NCI-H2081 treated with DMSO at 0.1 percent for 48 hours (cell line): Measurements from ENCODE around the gene CHTF18.
"Not testable (repeated sequence)": the region's sequence is repeated elsewhere in the genome, so short reads cannot be mapped to it uniquely, and the experiment has no call there.

Source experiments
- DNase-seq: peaks from one replicate; lab custom pipeline; 2025; lab: John Stamatoyannopoulos, UW

CHTF18 gene

DNA sequence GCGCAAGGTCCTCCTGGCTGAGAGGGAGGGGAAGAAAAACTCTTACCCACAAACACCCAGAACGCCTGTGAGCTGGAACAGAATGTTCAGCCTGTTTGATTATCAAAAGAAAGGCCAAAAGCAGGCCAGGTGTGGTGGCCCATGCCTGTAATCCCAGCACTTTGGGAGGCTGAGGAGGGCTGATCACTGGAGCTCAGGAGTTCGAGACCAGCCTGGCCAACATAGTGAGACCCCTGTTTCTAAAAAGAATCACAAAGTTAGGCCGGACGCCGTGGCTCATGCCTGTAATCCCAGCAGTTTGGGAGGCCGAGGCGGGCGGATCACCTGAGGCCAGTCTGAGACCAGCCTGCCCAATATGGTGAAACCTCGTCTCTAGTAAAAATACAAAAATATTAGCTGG is 12.1 kb upstream of the CHTF18 start:
- not testable (repeated sequence) for DNase-seq

GRCh38 chr16:776824-777223 is 11.6 kb upstream of the CHTF18 start:
- DNase-seq: no peak

GRCh38 chr16:777826-778225 is 10.6 kb upstream of the CHTF18 start:
- no peak for DNase-seq

- DNase-seq: no peak
These were observed 10.0 kb upstream of the CHTF18 start for GRCh38 chr16:778447-778846.

DNA sequence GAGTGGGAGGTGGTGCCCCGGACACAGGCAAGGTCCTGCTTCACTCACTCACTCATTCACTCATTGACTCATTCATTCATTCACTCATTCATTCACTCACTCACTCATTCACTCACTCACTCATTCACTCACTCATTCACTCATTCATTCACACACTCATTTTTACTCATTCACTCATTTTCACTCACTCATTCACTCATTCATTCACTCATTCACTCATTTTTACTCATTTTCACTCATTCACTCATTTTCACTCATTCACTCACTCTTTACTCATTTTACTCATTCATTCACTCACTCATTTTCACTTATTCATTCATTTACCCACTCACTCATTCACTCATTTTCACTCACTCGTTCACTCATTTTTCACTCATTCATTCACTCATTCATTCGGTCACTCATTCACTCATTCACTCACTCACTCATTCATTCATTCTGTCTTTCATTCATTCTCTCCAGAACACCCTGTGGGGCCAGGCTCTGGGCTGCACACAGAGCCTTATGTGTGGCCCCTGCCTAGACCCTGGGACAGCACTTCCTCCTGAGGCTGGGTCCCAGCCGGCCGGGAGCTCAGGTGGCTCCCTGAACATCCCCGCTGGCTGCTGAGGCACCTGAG is 9.4 kb upstream of the CHTF18 start:
- DNase-seq: no peak

DNA sequence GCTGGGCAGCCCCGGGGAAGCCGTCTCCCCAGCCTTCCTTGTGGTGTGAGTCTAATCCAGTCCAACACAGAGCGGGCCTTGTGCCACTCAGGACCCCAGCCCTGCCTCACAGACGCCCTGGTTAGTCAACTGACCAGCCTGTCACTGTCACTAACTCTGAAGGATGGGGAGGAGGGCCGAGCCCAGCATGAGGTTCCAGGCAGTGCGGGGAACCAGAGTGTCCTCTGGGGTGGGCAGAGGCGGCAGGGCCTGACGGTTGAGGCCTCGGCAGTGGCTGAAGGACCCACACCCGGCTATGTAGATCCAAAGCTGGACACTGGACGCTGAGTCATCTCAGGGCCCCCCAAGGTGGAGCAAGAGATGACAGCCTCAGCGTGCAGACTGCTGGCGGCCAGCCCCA is 8.9 kb upstream of the CHTF18 start:
- DNase-seq: no peak

DNA sequence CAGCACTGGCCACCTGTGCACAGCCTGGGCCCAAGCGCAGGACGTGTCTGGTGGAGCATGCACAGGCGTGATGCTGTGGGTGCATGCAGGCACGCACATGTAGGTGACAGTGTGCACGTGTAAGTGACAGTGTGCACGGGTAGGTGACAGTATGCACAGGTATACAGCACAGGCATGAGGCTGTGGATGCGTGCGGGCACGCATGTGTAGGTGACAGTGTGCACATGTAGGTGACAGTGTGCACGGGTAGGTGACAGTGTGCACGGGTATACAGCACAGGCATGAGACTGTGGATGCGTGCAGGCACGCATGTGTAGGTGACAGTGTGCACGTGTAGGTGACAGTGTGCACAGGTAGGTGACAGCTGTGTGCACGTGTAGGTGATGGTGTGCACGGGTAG is 8.1 kb upstream of the CHTF18 start:
- DNase-seq: no peak

GRCh38 chr16:781346-782010 is 6.9 kb upstream of the CHTF18 start:
- DNase-seq: no peak

DNA sequence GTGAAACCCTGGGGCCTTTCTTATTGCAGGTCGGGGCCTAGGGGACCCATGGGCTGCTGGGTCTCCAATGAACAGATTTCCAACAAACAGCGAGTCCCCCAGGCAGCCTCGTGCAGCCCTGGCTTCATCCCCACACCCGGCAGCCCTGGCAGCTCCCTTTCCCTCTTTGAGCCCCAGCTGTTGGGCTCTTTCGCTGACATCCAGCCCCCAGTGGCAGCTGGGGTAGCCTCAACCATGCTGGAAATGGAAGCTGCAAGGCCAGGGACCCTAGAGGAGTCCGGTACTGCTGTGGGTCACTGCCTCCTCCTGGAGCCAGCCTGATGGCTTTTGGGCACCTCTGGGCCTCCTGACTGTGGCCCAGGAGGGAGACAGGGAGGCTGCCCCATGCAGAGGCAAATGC is 6.2 kb upstream of the CHTF18 start:
- DNase-seq: no peak

GRCh38 chr16:782766-783403 is 5.5 kb upstream of the CHTF18 start:
- DNase-seq: no peak

DNA sequence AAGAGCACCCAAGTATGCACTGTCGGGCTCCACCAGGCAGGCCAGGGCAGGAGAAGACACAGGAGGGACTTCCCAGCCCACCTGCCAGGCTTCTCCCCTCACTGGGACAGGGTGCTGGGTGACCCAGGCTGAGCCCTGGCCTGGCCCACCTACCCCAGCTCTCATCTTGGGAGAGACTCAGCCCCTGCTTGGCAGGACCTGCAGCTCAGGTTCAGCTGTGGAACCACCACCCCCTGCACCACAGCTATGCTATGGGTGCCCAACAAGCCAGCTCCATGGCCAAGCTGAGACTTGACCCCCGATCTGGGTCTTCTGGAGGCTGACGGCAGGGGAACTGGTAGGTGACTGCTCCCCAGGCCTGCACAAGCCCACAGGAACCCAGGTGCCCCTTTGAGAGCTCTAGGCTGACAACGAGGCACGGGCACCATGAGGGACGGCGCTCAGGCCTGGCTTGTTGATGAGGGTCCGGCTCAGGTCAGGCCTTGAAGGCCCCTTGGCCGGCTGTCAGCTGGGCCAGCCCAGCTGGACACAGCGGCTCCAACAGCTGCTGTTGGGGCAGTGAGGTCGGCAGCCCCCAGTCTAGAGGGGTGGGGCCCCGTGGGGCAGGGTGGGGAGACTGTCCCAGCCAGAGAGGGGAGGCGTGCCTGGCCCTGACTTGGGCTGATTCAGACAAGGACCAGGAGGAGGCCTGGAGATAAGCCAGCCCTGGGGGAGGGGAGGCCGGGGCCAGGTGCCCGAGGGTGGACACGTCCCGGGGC is 4.8 kb upstream of the CHTF18 start:
- DNase-seq: no peak

DNA sequence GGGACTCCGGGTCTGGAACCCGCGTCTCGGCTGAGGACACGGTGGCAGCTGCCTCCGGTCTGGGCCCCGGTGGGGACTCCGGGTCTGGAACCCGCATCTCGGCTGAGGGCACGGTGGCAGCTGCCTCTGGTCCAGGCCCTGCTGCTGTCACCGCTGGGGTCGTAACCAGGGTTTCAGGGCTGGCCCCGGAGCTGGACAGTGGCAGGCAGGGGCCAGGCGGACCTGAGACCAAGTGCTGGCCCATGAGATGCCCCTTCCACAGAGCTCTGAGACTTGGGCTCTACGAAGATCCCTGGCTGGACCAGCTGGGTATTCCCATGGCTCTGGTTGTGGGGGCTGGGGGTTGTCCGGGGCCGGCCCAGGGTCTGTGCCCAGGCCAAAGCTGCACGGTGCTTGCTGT is 4.0 kb upstream of the CHTF18 start:
- DNase-seq: no peak

DNA sequence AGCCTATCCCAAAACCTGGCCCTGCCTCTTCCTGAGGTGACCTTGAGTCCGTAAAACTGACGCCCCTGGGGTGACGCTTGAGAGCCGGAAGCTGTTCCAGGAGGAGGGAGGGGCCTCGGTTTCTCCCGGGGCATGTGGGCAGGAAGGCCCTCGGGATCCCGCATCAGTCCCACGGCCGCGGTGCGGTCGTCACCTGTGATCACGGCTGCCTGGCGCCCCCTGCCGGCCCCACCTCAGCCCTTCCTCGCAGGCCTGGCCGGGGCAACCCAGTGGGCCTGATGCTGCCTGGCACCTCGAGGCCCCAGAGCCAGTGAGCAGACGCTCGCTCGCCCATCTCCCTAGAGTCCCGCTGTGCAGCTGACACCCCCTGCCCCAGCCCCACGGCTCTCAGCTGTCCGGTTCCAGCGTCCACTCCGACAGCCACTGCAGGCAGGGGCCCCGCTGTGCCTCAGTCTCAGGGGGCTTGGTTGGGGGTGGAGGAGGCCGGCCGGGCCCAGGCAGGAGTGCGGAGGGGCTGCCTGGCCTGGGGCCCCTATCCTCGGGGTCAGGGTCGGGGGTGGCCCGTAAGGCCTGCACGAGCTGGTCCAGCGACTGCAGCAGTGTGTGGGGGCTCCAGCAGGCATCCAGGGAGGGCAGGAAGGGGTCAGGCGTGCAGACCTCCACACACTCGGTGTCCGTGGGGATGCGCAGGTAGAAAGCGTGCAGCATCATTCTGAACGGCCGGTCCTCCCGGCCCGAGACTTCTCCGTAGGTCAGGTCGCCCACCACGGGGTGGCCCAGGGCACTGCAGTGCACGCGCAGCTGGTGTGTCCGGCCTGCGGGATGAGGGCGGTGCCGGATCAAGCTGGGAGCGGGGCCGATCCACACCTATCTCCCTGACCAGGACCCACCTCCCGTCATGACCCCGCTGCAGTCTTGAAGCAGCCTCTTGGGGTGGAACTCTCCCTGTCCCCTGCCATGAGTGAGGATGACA is 2.6 kb upstream of the CHTF18 start:
- DNase-seq: no peak

DNA sequence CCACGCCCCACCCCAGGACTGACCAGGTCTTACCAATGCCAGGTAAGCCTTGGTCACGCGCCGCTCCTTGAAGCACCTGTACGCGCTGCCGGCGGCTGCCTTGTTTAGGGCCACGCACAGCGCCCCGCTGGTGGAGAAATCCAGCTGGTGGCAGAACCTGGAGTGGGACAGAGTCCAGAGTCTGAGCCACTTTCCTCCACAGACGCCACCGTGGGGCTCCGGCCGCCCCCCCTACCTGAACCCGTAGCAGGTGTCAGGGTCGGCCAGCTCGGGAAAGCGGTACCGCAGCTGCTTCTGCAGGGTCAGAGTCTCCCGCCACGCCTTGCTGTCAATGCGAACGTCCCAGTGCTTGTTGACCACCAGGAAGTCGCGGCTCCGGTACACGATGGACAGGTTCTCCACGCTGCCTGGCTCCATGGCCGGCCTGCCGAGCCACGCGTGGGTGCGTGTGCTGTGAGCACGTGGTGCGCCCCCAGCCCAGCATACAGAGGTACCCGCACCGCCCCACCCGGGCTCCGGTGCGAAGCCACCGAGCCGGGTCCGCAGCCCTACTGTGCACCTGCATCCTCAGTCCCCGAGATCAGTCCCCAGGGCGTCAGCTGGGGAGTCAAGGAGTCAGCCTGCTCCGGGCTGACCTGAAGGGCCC is 976 bp upstream of the CHTF18 start:
- no peak for DNase-seq

- DNase-seq: no peak
These were observed 432 bp upstream of the CHTF18 start, which contains the start of gene RPUSD1 for GRCh38 chr16:787978-788398. Gene RPUSD1, minus strand, starts transcription at chr16:788381. Its CDS starts 644 bp downstream, at chr16:787737.

DNA sequence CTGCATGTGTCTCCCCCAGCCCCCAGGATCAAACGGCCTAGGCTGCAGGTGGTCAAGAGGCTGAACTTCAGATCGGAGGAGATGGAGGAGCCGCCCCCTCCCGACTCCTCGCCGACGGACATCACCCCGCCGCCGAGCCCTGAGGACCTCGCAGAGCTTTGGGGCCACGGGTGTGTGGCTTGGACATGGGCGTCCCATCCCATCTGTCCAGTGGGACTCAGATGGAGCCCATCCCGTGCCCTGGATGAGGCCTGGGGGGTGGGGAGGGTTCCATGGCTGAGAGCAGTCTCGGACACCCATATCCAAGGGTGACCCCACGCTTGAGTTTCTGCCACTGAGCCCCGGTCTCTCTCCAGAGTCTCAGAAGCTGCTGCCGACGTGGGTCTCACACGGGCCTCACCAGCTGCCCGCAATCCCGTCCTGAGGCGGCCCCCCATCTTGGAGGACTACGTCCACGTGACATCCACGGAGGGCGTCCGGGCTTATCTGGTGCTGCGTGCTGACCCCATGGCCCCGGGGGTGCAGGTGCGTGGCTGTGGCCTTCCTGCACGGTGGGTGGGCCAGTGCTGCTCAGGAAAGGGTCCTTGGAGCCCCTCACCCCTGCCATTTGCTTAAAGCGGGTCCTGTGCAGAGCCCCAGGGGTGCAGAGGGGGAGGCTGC is 901 bp downstream of the CHTF18 start:
- no peak for DNase-seq

GRCh38 chr16:790086-790485 is 1.7 kb downstream of the CHTF18 start:
- DNase-seq: no peak

- no peak for DNase-seq
These were observed 2.7 kb downstream of the CHTF18 start for GRCh38 chr16:791131-791530.

- DNase-seq: no peak
These were observed 4.0 kb downstream of the CHTF18 start for GRCh38 chr16:792221-792995.

- DNase-seq: no peak
These were observed 5.0 kb downstream of the CHTF18 start for GRCh38 chr16:793414-793813.
